Measurements from ENCODE around the gene TMEM252. TPM values are rescaled to one million over a fixed set of nuclear protein-coding genes. Genes with fewer than 3 reads are reported as not detected.

The TMEM252 gene, protein sequence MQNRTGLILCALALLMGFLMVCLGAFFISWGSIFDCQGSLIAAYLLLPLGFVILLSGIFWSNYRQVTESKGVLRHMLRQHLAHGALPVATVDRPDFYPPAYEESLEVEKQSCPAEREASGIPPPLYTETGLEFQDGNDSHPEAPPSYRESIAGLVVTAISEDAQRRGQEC
- total RNA-seq, result not detected

DNA sequence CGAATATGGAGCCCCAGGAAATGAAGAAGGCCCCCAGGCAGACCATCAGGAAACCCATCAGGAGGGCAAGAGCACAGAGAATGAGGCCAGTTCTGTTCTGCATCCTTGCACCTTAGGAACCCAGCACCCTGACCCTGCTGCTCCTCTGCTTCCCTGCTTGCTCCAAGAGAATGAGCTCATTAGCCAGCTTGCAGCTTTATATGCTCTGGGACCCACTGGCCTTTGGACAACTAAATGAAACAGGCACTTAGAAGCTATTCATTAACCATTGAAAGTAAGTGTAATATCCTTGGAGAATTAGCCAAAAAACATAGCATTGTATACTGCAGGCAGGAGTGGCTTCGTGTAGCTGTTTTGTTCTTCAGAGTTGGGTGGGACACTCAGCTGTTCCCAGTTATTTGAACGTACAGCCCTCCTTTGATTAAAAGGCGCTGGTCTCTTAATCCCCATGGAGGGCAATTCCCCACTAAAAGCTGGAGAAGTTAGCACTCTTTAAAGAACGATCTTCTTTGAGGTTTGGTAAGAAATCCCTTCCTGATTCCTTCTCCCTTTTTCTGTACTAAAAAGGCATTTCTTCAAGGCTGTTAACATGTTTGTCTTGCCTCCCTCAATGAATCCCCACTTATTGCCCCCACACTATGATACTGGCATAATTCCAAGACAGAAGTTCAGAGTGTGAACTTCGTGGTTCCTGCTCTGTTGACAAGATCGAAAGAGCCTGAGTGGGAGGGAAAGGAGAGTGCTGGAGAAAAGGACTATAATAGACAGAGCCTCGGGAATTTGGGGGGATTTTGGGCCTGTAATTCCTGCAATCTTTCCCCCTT is at the start of gene TMEM252:
TSS of gene TMEM252 (minus strand) at position 172 of the 824 bp plus-strand sequence. CDS start at position 103, 69 bp downstream.
- no peaks in the 10 kb centered on the region for H3K27me3 ChIP-seq
- H3K4me1 ChIP-seq, result no peaks in the 10 kb centered on the region
- intact Hi-C loops (cut with DNase I; ENCODE audit: low total_unique reads), result no loop called here
- H3K9me3 ChIP-seq, result no peaks in the 10 kb centered on the region
- no peak for DNase-seq (ENCODE audit: low spot score in 2 of 2)
- H3K4me3 ChIP-seq, result no peak within 1 kb of the TSS
- TF ChIP-seq, protein P1, sequence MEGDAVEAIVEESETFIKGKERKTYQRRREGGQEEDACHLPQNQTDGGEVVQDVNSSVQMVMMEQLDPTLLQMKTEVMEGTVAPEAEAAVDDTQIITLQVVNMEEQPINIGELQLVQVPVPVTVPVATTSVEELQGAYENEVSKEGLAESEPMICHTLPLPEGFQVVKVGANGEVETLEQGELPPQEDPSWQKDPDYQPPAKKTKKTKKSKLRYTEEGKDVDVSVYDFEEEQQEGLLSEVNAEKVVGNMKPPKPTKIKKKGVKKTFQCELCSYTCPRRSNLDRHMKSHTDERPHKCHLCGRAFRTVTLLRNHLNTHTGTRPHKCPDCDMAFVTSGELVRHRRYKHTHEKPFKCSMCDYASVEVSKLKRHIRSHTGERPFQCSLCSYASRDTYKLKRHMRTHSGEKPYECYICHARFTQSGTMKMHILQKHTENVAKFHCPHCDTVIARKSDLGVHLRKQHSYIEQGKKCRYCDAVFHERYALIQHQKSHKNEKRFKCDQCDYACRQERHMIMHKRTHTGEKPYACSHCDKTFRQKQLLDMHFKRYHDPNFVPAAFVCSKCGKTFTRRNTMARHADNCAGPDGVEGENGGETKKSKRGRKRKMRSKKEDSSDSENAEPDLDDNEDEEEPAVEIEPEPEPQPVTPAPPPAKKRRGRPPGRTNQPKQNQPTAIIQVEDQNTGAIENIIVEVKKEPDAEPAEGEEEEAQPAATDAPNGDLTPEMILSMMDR (IDR thresholded peaks at IDR 0.05), result no peak
- TF ChIP-seq POLR2A (IDR thresholded peaks at IDR 0.05) (no peak), POLR2AphosphoS5 (IDR thresholded peaks at IDR 0.05) (no peak)
- no peaks in the 10 kb centered on the region for H3K36me3 ChIP-seq
- peak within 1 kb of the TSS in 1 of 2 donors; percentile 25 for H3K27ac ChIP-seq

DNA sequence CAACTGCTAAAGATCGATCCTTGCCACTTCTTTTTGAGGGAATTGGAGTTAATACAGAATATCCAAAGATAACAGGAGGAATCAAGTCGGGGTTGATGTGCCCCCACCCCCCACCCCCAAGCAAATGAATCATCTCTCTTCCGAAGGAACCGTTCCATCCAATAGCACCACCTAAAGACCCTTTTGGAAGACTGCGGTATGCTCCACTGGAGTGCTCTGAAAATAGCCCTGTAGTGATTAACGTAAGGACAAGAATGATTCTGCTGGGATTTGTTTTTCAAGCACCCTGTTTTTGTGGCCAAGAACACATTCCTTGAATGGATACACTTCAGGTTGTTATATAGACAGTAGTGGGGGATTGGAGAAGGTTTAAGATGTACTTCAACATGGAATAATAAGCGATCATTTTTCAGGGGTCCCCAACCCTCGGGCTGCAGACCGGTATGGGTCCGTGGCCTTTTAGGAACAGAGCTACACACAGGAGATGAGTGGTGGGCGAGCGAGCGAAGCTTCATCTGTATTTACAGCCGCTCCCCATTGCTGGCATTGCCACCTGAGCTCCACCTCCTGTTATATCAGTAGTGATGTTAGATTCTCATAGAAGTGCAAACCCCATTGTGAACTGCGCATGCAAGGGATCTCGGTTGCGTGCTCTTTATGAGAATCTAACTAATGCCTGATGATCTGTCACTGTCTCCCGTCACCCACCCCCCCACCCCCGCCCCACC is 44.5 kb upstream of the TMEM252 start:
- Histone ChIP-seq H3K9me3 (no peaks in the 10 kb centered on the region), H3K27me3 (no peaks in the 10 kb centered on the region), H3K4me1 (no peaks in the 10 kb centered on the region), H3K36me3 (no peaks in the 10 kb centered on the region), H3K4me3 (no peak overlapping the region), H3K27ac (no peak overlapping the region)
- DNase-seq (ENCODE audit: low spot score in 2 of 2), result no peak
- TF ChIP-seq POLR2A (IDR thresholded peaks at IDR 0.05), result no peak
- TF ChIP-seq, protein P1 (IDR thresholded peaks at IDR 0.05), result no peak
- no peak for TF ChIP-seq POLR2AphosphoS5 (IDR thresholded peaks at IDR 0.05)
- intact Hi-C loops (cut with DNase I; ENCODE audit: low total_unique reads), result no loop called here

DNA sequence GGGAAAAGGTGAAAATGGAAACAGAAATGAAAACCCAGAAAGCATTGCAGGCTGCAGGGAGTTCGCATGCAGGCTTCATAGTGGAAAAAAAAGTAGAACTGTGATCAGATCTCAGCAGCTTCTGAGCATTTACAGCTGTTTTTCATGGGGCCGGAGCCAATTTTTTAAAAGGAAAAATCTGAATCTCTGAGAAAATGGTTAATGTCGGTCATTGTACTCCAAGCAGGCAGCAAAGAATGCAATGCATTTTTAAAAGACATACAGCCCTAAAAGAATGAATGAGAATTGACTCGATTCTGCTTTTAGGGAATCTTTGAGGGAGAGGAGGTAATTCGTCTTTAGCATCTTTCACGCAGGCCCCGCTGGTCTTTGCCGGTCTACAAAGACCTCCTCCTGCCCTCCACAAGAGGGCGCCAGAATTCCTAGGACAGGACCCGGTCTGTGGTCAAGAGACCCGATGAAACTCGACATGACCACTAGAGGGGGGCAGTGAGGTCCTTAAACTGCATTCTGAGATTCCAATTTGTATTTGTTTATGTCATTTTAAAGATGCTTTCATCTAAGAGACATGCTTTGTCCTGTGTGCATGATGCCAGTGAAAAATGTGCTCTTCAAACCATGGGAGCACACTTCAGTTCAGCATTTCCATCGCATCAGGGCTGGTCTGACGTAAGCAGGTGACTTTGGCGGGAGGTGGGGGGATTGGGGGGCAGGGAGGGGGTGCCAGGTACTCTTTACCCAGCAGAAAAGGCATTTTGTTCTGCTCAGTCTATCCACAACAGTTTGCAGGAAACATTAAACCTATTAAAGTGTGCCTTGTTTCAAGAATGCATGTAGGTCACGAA is 43.7 kb upstream of the TMEM252 start:
- no peaks in the 10 kb centered on the region for H3K36me3 ChIP-seq
- peak; percentile 73 to 77 for DNase-seq (ENCODE audit: low spot score in 2 of 2)
- H3K4me3 ChIP-seq, result no peak overlapping the region
- no peak overlapping the region for H3K27ac ChIP-seq
- no peaks in the 10 kb centered on the region for H3K4me1 ChIP-seq
- H3K27me3 ChIP-seq, result no peaks in the 10 kb centered on the region
- TF ChIP-seq, protein P1 (IDR thresholded peaks at IDR 0.05), result peak; percentile 85 to 97 (median 96)
- TF ChIP-seq POLR2A (IDR thresholded peaks at IDR 0.05) (no peak), POLR2AphosphoS5 (IDR thresholded peaks at IDR 0.05) (peak in 1 of 3 donors; percentile 51)
- no peaks in the 10 kb centered on the region for H3K9me3 ChIP-seq
- intact Hi-C loops (cut with DNase I; ENCODE audit: low total_unique reads), result no loop called here

DNA sequence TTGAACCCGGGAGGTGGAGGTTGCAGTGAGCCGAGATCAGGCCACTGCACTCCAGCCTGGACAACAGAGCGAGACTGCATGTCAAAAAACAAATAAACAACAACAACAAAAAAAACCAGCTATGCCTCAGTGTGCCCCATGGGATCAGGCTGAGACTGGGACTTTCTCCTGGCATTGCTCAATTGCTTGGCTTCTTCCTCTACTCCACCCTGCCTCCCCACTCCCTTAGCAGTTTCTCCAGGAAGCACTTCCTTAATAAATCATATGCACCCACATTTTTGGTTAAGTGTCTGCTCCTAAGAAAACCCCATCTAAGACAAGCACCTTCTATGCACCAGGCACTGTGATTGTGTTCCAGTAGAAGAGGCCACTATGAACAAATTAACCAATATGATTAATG is 41.0 kb upstream of the TMEM252 start:
- no peak for DNase-seq (ENCODE audit: low spot score in 2 of 2)
- TF ChIP-seq POLR2A (IDR thresholded peaks at IDR 0.05), result no peak
- TF ChIP-seq, protein P1 (IDR thresholded peaks at IDR 0.05), result no peak
- no peak for TF ChIP-seq POLR2AphosphoS5 (IDR thresholded peaks at IDR 0.05)
- Histone ChIP-seq H3K4me1 (no peaks in the 10 kb centered on the region), H3K27me3 (no peaks in the 10 kb centered on the region), H3K27ac (no peak overlapping the region), H3K9me3 (no peaks in the 10 kb centered on the region), H3K36me3 (no peaks in the 10 kb centered on the region), H3K4me3 (no peak overlapping the region)
- intact Hi-C loops (cut with DNase I; ENCODE audit: low total_unique reads), result no loop called here
